Activated T-cell treated with anti-CD3 and anti-CD28 coated beads, Interleukin-2, amount 50 U/mL, for 72 hours (primary cell): ENCODE results near the gene HAL. TPM values are rescaled to one million over a fixed set of nuclear protein-coding genes. Genes with fewer than 3 reads are reported as not detected.

Source experiments
- ATAC-seq, 2 donors: fragments of 150-1000 bp; cut with Tn5 transposase; replicated peaks in 1 of 2; 2 replicates each; pipeline ENCODE4 v1.10.0; 2021; ENCODE audit warnings: moderate library complexity in 2 of 2, mild to moderate bottlenecking in 1 of 2
- DNase-seq, 2 donors: peaks; one replicate each; pipeline ENCODE4 v3.0.0; 2021 to 2022; ENCODE audit warnings: mixed read lengths in 1 of 2
- H3K27ac Mint-ChIP-seq: one replicate; pipeline ENCODE4 v1.8.0; 2022; ENCODE audit warnings: mild to moderate bottlenecking, moderate library complexity, mixed read lengths
- H3K27me3 Mint-ChIP-seq: one replicate; pipeline ENCODE4 v1.8.0; 2022; ENCODE audit warnings: low read depth, mixed read lengths
- H3K36me3 Mint-ChIP-seq, 2 donors: one replicate each; pipeline ENCODE4 v1.8.0; 2022; ENCODE audit warnings: mixed read lengths in 2 of 2, mild to moderate bottlenecking in 1 of 2; ENCODE audit not compliant: insufficient read depth in 2 of 2
- H3K4me1 Mint-ChIP-seq: one replicate; pipeline ENCODE4 v1.8.0; 2022; ENCODE audit warnings: low read depth, mixed read lengths
- H3K4me3 Mint-ChIP-seq, 2 donors: one replicate each; pipeline ENCODE4 v1.8.0; 2022; ENCODE audit warnings: mild to moderate bottlenecking in 2 of 2, mixed read lengths in 2 of 2, moderate library complexity in 2 of 2
- H3K9me3 Mint-ChIP-seq, 2 donors: one replicate each; pipeline ENCODE4 v1.8.0; 2022; ENCODE audit warnings: mixed read lengths in 2 of 2
- total RNA-seq, 2 donors: library from RNA; stranded (reverse); gene quantifications; one replicate each; pipeline ENCODE4 v1.2.3, GENCODE V29; 2022

The HAL gene
- total RNA-seq, 2 donors from 2014 or later: 0.51 to 0.96 TPM

DNA sequence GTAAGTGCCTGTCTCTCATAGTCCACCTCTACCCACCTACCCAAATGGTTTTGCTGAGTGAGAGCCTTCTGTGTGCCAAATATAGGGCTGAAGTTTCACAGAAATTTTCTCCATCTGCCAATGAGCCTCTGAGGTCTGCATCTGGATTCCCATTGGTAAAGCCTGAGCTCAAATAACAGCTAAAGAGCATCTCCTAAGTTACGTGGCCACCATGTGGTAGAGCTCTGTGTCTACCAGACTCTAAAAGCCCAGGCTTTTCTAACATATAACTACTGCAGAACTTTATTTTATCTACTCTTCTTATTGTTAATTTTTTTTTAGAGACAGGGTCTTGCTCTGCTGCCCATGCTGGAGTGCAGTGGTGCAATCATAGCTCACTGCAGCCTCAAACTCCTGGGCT is 37.0 kb downstream of the HAL start:
- Mint-ChIP-seq H3K27me3 (no peaks in the 10 kb centered on the region), H3K9me3 (no peaks in the 10 kb centered on the region), H3K4me3 (no peak overlapping the region), H3K36me3 (no peaks in the 10 kb centered on the region), H3K27ac (no peak overlapping the region), H3K4me1 (no peaks in the 10 kb centered on the region)
- ATAC-seq (no peak), DNase-seq (no peak)

DNA sequence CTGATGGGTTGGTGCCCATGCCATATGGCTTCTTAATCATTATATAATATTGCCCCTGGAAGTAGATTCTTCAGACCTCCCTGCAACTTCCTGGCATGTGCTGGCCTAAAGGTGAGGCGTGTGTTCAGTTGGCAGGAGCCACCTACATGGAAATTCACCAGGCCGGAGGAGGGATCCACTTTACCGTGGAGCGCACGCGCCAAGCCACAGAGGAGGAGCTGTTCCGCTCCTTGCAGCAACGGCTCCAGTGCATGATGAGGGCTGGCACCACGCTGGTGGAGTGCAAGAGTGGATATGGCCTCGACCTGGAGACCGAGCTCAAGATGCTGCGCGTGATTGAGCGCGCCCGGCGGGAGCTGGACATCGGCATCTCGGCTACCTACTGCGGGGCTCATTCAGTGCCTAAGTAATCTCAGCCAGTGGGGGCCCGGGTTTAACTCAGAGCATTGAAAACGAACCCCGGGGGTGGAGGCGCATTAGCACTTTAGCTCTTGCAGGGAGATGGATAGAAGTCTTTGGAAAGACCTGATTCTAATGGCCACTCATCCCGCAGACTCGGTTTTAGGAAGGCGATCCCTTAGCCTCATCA is 39.5 kb downstream of the HAL start:
- H3K27me3 Mint-ChIP-seq: peaks cover 1% of the 10 kb centered on the region
- no peak for ATAC-seq
- no peaks in the 10 kb centered on the region for H3K36me3 Mint-ChIP-seq
- DNase-seq: no peak
- H3K9me3 Mint-ChIP-seq: no peaks in the 10 kb centered on the region
- H3K4me1 Mint-ChIP-seq: no peaks in the 10 kb centered on the region
- H3K27ac Mint-ChIP-seq: no peak overlapping the region
- H3K4me3 Mint-ChIP-seq: no peak overlapping the region

DNA sequence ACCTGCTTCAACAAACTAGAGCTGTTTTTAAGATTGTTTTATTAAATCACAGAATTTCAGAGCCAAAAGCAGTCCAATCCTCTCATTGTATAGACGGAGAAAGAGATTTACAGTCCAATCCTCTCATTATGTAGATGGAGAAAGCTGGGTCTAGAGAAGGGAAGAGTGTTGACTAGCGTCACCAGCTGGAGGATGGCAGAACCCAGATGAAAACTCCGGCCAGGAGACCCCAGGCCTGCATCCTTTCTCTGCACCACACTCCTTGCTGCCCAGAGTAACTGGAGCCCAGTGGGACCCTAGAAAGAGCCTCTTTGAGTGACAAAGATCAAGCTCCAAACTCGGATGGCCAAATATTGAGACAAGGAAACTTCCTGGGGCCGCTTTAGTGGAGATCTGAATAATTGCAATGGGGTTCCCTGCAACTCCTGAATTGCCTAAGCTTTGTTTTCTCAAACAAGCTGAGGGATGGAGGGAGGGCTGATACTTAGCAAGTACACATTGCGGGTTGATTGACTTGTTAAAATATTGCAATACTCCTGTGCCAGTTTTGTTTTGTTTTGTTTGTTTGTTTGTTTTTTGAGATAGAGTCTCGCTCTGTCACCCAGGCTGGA is 40.5 kb downstream of the HAL start:
- Mint-ChIP-seq H3K27me3 (peaks cover 6% of the 10 kb centered on the region), H3K36me3 (no peaks in the 10 kb centered on the region), H3K27ac (no peak overlapping the region), H3K4me3 (no peak overlapping the region), H3K4me1 (no peaks in the 10 kb centered on the region), H3K9me3 (no peaks in the 10 kb centered on the region)
- ATAC-seq: no peak
- no peak for DNase-seq

DNA sequence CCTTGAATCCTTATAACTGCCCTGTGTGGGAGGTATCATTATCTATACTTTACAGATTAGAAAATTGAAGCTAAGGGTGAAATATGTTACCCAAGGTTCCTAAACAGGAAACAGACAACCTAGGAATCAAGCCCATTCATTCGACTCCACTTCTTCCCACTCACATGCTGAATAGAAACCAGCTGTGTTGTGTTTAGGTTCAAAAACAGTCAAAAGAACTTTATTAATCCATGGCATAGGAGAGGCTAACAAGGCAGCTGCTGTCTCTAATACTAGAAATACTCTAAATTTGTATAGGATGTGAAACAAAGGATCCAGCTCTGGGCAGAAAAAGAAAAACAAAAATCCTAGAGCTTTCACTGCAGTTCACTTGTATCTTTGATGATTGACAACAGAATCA is 43.1 kb downstream of the HAL start:
- Mint-ChIP-seq H3K9me3 (no peaks in the 10 kb centered on the region), H3K27me3 (peaks cover 6% of the 10 kb centered on the region), H3K4me3 (no peak overlapping the region), H3K36me3 (no peaks in the 10 kb centered on the region), H3K4me1 (no peaks in the 10 kb centered on the region), H3K27ac (no peak overlapping the region)
- no peak for DNase-seq
- ATAC-seq: no peak

DNA sequence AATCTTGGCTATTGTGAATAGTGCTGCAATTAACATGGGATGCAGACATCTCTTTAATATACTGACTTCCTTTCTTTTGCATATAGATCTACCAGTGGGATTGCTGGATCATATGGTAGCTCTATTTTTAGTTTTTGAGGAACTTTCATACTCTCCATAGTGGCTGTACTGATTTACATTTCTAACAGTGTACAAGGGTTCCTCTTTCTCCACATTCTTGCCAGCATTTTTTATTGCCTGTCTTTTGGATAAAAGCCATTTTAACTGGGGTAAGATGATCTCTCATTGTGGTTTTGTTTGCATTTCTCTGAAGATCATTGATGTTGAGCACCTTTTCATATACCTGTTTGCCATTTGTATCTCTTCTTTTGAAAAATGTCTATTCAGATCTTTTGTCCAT is 44.6 kb downstream of the HAL start:
- H3K36me3 Mint-ChIP-seq: no peaks in the 10 kb centered on the region
- ATAC-seq (no peak), DNase-seq (no peak)
- peaks cover 6% of the 10 kb centered on the region for H3K27me3 Mint-ChIP-seq
- no peak overlapping the region for H3K27ac Mint-ChIP-seq
- H3K9me3 Mint-ChIP-seq: no peaks in the 10 kb centered on the region
- no peak overlapping the region for H3K4me3 Mint-ChIP-seq
- H3K4me1 Mint-ChIP-seq: no peaks in the 10 kb centered on the region

DNA sequence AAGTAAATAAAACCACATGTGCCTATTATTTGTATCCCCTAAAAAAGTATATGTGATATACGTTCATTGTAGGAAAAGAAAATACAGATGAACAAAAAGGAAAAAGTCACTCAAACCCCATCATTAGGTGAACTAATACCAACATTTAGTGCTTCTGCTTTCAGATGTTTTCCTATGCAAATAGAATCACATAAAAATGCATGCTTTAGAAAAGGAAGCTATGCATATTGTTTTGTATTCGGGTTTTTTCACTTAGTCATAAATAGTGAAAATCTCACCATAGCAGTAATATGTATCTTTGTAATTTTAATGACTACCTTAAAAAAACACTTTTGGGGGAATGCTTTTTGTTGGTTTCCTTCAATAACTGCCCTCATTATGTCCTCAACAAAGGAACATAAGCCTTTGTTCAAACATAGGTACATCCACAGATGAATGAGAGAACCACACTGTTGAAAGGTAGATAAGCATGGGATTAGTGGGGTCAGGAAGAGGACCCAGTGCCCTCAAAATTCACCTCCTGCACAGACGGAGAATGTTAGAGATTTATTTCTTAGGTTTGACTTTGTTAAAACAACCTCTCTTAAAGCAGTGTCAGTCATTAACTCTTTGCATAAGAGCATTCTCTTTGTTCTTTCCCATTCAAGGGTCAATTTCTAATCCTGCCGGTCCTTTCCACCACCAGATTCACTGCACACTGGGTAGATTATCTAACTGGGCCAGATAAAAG is 46.5 kb downstream of the HAL start:
- ATAC-seq (no peak), DNase-seq (no peak)
- Mint-ChIP-seq H3K4me1 (no peaks in the 10 kb centered on the region), H3K27me3 (peaks cover 6% of the 10 kb centered on the region), H3K27ac (no peak overlapping the region), H3K9me3 (no peaks in the 10 kb centered on the region), H3K36me3 (no peaks in the 10 kb centered on the region), H3K4me3 (no peak overlapping the region)

DNA sequence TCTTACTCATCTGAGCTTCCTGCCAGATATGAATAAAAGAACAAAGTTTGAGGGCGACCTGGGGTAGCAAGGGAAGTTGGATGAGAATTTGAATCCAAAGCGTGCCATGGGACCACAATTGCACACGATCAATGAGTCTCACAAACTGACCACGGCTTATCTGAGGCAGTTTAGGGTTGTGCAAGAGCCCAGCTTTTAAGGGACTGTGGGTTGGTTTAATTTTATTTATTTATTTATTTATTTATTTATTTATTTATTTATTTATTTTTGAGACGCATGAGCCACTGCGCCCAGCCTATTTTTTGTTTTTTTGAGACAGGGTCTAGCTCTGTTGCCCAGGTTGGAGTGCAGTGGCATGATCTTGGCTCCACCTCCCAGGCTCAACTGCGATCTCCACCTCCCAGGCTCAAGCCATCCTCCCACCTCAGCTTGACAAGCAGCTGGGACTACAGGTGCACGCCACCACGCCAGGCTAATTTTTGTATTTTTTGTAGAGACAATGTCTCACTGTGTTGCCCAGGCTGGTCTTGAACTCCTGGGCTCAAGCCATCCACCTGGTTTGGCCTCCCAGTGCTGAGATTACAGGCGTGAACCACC is 51.9 kb downstream of the HAL start:
- DNase-seq (no peak), ATAC-seq (no peak)
- peaks cover 9% of the 10 kb centered on the region for H3K4me1 Mint-ChIP-seq
- H3K9me3 Mint-ChIP-seq: no peaks in the 10 kb centered on the region
- peak overlapping the region; percentile 92 to 95 for H3K4me3 Mint-ChIP-seq
- peaks cover 2% of the 10 kb centered on the region in 2 donors for H3K36me3 Mint-ChIP-seq
- H3K27me3 Mint-ChIP-seq: no peaks in the 10 kb centered on the region
- no peak overlapping the region for H3K27ac Mint-ChIP-seq

DNA sequence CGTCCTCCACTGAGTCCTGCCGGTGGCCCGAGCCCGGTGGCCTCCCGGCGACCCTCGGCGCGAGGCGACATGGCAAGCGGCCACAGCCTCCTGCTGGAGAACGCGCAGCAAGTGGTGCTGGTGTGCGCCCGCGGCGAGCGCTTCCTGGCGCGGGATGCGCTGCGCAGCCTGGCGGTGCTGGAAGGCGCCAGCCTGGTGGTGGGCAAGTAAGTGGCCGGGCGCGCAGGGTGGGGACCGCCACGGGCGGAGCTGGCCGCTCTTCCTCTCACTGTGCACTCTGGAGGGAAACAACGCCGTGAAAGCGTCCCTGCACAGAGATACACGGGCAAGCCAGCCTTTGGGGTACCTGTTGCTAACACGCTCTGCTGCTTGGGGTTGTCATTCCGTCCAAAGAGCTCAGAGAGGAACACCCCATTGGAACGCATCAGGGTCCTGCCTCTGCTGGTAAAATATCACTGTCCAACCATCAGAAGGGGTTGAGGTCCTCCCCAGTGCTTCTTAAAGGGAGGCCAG is 52.8 kb downstream of the HAL start, which contains the start of gene AMDHD1:
TSS of gene AMDHD1 (plus strand) at position 2 of the 513 bp plus-strand sequence. CDS start at position 70, 68 bp downstream.
- no peaks in the 10 kb centered on the region for H3K9me3 Mint-ChIP-seq

DNA sequence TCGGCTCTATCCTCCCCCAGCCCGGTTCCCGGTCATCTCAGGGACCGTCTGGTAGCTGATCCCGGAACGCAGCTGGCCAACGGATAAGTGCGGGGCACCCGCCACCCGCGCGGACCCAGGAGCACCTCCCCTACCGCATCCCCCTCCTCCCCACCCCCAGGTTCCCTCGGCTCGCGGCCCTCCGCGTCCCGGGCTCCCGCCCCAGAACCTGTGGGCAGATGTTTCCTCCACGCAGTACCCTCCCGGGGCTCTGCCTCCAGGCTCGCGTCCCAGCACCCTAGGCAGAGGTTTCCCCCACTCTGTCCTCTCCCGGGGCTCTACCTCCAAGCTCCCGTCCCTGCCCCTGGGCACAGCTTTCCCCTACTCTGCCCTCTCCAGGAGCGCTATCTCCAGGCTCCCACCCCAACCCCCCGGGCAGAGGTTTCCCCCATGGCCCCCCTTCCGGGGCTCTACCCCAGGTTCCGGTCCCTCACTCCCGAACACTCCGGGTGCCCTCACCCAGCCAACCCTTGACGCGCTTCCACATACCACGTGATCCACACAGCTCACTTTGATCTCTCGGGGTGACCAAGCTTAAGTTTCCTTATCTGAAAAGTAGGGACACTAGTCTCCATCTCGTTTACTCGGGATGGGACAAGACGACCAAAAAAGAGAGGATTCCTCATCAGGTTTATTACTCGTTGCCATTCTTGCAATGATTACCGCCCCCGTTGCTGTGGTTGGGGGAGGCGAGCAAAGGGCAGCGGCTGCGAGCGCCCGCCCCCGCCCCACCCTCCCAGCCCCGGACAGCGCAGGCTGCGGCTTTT is 53.4 kb downstream of the HAL start, which contains the start of gene CCDC38:
TSS of gene CCDC38 (minus strand) at position 91 of the 806 bp plus-strand sequence. CDS start 6,105 bp downstream, outside the sequence.
- peak within 1 kb of the TSS; percentile 92 to 95 for H3K4me3 Mint-ChIP-seq

More for the DNA sequence above, 52.8 kb downstream of the HAL start, which contains the start of gene AMDHD1:
- peak; percentile 74 to 76 for DNase-seq
- ATAC-seq: peak; percentile 77 to 79
- H3K36me3 Mint-ChIP-seq: peaks cover 2% of the 10 kb centered on the region in 2 donors
- peak within 1 kb of the TSS; percentile 92 to 95 for H3K4me3 Mint-ChIP-seq
- H3K27me3 Mint-ChIP-seq: no peaks in the 10 kb centered on the region
- peak within 1 kb of the TSS; percentile 96 for H3K27ac Mint-ChIP-seq
- peaks cover 9% of the 10 kb centered on the region for H3K4me1 Mint-ChIP-seq

DNA sequence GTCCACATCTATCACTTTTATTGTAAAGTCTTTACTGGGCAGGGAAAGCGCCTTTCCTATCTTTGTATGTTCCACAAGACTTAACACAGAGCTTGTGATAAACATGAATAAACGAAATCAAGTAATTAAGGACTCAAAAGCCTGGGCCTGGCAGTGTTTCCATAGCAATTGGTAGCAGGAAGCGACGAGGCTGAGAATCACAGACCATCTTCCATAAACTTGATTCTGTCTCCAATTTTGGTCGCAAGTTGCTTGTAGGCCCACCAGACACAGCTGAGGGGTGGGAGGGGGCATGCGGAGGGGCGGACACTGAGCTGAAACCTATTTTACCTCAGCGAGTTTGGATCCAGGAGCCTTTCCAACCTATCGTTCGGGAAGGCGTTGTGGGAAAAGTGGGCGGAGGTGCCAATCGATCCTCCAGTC is 54.0 kb downstream of the HAL start:
- no peak for ATAC-seq
- Mint-ChIP-seq H3K27ac (peak overlapping the region; percentile 63), H3K4me1 (peaks cover 9% of the 10 kb centered on the region), H3K4me3 (peak overlapping the region; percentile 92 to 95), H3K9me3 (no peaks in the 10 kb centered on the region), H3K27me3 (no peaks in the 10 kb centered on the region), H3K36me3 (peaks cover 2% of the 10 kb centered on the region in 2 donors)
- no peak for DNase-seq

More for the DNA sequence above, 53.4 kb downstream of the HAL start, which contains the start of gene CCDC38:
- Mint-ChIP-seq H3K27ac (peak within 1 kb of the TSS; percentile 96), H3K4me1 (peaks cover 9% of the 10 kb centered on the region), H3K9me3 (no peaks in the 10 kb centered on the region), H3K36me3 (peaks cover 2% of the 10 kb centered on the region in 2 donors), H3K27me3 (no peaks in the 10 kb centered on the region)
- peak; percentile 97 for ATAC-seq
- peak; percentile 86 for DNase-seq

DNA sequence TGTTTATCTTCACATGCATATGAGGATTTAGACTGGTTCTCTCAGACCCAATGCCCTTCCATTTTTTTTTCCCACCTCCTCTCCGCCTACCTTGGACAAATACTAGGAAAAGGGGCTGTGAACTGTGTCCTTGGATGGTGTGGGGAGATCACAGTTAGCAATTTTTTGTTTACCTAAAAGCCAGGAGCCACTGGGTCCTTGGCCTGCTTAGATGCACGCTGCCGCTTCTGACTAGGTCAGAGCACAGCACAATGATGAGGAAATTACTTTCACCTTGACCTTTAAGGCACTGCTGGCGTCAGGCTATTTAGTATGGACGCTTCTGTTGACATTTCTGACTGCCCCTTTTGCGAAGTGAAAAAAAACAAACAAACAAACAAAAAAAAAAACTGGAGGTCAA is 55.6 kb downstream of the HAL start:
- Mint-ChIP-seq H3K27me3 (no peaks in the 10 kb centered on the region), H3K4me3 (no peak overlapping the region), H3K9me3 (no peaks in the 10 kb centered on the region), H3K27ac (no peak overlapping the region), H3K36me3 (peaks cover 2% of the 10 kb centered on the region in 2 donors), H3K4me1 (peaks cover 9% of the 10 kb centered on the region)
- ATAC-seq (no peak), DNase-seq (no peak)
